Osteoblast (primary cell): ENCODE measurements around the gene CHRNA5. TPM values are rescaled to one million over a fixed set of nuclear protein-coding genes. Genes with fewer than 3 reads are reported as not detected.
"Not testable (repeated sequence)": the region's sequence is repeated elsewhere in the genome, so short reads cannot be mapped to it uniquely, and the experiment has no call there.

Source experiments
- DNase-seq: peaks from one replicate; pipeline ENCODE4 v3.0.0; 2011; ENCODE audit warnings: low spot score, mixed read lengths; ENCODE audit not compliant: insufficient read length; ENCODE audit errors: missing footprints
- H2AFZ ChIP-seq: 2 replicates; pipeline ENCODE4 v1.6.0; 2011; ENCODE audit warnings: mild to moderate bottlenecking, low read length
- H3K27ac ChIP-seq: 2 replicates; pipeline ENCODE4 v1.5.1; 2011; ENCODE audit warnings: mild to moderate bottlenecking, low read depth, low read length, moderate library complexity
- H3K27me3 ChIP-seq: 2 replicates; pipeline ENCODE4 v1.6.0; 2012; ENCODE audit warnings: mild to moderate bottlenecking, control low read depth, inconsistent platforms, low read length, moderate library complexity; ENCODE audit not compliant: insufficient read depth
- H3K36me3 ChIP-seq: 2 replicates; pipeline ENCODE4 v1.5.1; 2011; ENCODE audit warnings: mild to moderate bottlenecking, low read length, control low read depth, moderate library complexity; ENCODE audit not compliant: insufficient read depth
- H3K4me1 ChIP-seq: 2 replicates; pipeline ENCODE4 v1.5.1; 2011; ENCODE audit warnings: mild to moderate bottlenecking, low read length, control low read depth, moderate library complexity; ENCODE audit not compliant: insufficient read depth
- H3K4me2 ChIP-seq: 2 replicates; pipeline ENCODE4 v1.6.0; 2011; ENCODE audit warnings: mild to moderate bottlenecking, low read length; ENCODE audit not compliant: insufficient read depth
- H3K4me3 ChIP-seq: fragments of 200-600 bp; sonication (generic); 3 replicates; pipeline ENCODE4 v1.5.1; 2012; ENCODE audit warnings: mild to moderate bottlenecking, low read length, inconsistent platforms; ENCODE audit not compliant: insufficient read depth
- H3K79me2 ChIP-seq: 2 replicates; pipeline ENCODE4 v1.6.0; 2012; ENCODE audit warnings: mild to moderate bottlenecking, low read length, control low read depth, inconsistent platforms; ENCODE audit not compliant: insufficient read depth
- H3K9me3 ChIP-seq: 2 replicates; pipeline ENCODE4 v1.5.1; 2011; ENCODE audit warnings: low read depth, low read length, control low read depth
- H4K20me1 ChIP-seq: 2 replicates; pipeline ENCODE4 v1.6.0; 2012; ENCODE audit warnings: mild to moderate bottlenecking, low read length, control low read depth; ENCODE audit not compliant: insufficient read depth
- total RNA-seq: library from RNA; depleted of rRNA; stranded (reverse); fragments of >200 nt; gene quantifications from 2 replicates; pipeline ENCODE4 v1.2.3, GENCODE V29; 2012
- TF ChIP-seq, protein P1 (sequence below): IDR thresholded peaks from 2 replicates; pipeline ENCODE4 v1.5.1; 2011; ENCODE audit warnings: mild to moderate bottlenecking, low read depth, low read length, moderate library complexity; ENCODE audit errors: extremely low read depth

CHRNA5 gene
- total RNA-seq: 0.29 and 0.36 TPM in 2 replicates

GRCh38 chr15:78565097-78565950 lies at the start of gene CHRNA5:
TSS of gene CHRNA5 (plus strand) at chr15:78565520. CDS start at chr15:78565720, 200 bp downstream.
- Histone ChIP-seq H3K4me2 (peak within 1 kb of the TSS; percentile 86), H4K20me1 (no peaks in the 10 kb centered on the region), H3K36me3 (no peaks in the 10 kb centered on the region), H3K9me3 (no peaks in the 10 kb centered on the region), H3K4me1 (peaks cover 6% of the 10 kb centered on the region), H3K79me2 (no peaks in the 10 kb centered on the region), H3K4me3 (peak within 1 kb of the TSS; percentile 69), H2AFZ (peak within 1 kb of the TSS; percentile 72), H3K27ac (no peak within 1 kb of the TSS), H3K27me3 (peaks cover 28% of the 10 kb centered on the region)
- TF ChIP-seq, protein P1, sequence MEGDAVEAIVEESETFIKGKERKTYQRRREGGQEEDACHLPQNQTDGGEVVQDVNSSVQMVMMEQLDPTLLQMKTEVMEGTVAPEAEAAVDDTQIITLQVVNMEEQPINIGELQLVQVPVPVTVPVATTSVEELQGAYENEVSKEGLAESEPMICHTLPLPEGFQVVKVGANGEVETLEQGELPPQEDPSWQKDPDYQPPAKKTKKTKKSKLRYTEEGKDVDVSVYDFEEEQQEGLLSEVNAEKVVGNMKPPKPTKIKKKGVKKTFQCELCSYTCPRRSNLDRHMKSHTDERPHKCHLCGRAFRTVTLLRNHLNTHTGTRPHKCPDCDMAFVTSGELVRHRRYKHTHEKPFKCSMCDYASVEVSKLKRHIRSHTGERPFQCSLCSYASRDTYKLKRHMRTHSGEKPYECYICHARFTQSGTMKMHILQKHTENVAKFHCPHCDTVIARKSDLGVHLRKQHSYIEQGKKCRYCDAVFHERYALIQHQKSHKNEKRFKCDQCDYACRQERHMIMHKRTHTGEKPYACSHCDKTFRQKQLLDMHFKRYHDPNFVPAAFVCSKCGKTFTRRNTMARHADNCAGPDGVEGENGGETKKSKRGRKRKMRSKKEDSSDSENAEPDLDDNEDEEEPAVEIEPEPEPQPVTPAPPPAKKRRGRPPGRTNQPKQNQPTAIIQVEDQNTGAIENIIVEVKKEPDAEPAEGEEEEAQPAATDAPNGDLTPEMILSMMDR: no peak
- peak; percentile 92 for DNase-seq

DNA sequence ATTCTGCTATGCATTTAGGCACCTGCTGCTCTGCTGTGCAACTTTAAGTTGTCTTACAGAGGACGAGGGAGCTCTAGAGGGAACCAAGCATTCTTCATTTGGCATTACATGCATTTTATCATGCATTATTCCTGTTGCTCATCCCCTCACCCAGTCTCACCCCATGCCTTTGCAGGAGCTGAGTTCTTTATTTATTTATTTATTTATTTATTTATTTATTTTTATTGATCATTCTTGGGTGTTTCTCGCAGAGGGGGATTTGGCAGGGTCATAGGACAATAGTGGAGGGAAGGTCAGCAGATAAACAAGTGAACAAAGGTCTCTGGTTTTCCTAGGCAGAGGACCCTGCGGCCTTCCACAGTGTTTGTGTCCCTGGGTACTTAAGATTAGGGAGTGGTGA lies 45.3 kb upstream of the CHRNA5 start:
- H3K27ac ChIP-seq, H3K4me2 ChIP-seq, H3K27me3 ChIP-seq, H3K79me2 ChIP-seq, H3K4me3 ChIP-seq, H3K9me3 ChIP-seq, H3K4me1 ChIP-seq, H4K20me1 ChIP-seq, H2AFZ ChIP-seq, DNase-seq, H3K36me3 ChIP-seq: not testable (repeated sequence)

- H3K27ac ChIP-seq: no peak overlapping the region
- no peaks in the 10 kb centered on the region for H3K79me2 ChIP-seq
- DNase-seq: no peak
- no peaks in the 10 kb centered on the region for H3K36me3 ChIP-seq
- H3K4me2 ChIP-seq: no peak overlapping the region
- H3K4me3 ChIP-seq: no peak overlapping the region
- TF ChIP-seq, protein P1: no peak
- H3K4me1 ChIP-seq: no peaks in the 10 kb centered on the region
- no peak overlapping the region for H2AFZ ChIP-seq
- H3K27me3 ChIP-seq: no peaks in the 10 kb centered on the region
- no peaks in the 10 kb centered on the region for H3K9me3 ChIP-seq
- no peaks in the 10 kb centered on the region for H4K20me1 ChIP-seq
These were observed 41.1 kb upstream of the CHRNA5 start for GRCh38 chr15:78524230-78524629.

- no peaks in the 10 kb centered on the region for H3K79me2 ChIP-seq
- no peak overlapping the region for H3K27ac ChIP-seq
- H2AFZ ChIP-seq: no peak overlapping the region
- no peak overlapping the region for H3K4me3 ChIP-seq
- H3K4me1 ChIP-seq: no peaks in the 10 kb centered on the region
- no peak overlapping the region for H3K4me2 ChIP-seq
- no peaks in the 10 kb centered on the region for H3K9me3 ChIP-seq
- H3K36me3 ChIP-seq: no peaks in the 10 kb centered on the region
- DNase-seq: no peak
- TF ChIP-seq, protein P1: no peak
- H4K20me1 ChIP-seq: no peaks in the 10 kb centered on the region
- no peaks in the 10 kb centered on the region for H3K27me3 ChIP-seq
These were observed 38.0 kb upstream of the CHRNA5 start for GRCh38 chr15:78527325-78527724.
